Endothelial cell of umbilical vein (primary cell): ENCODE results near the gene ETV3. TPM values are rescaled to one million over a fixed set of nuclear protein-coding genes. Genes with fewer than 3 reads are reported as not detected.
A peak's percentile ranks its signal among the peaks of the same experiment; 100 is the strongest.

ENCODE experiments used
- BruUV-seq: library from RNA; stranded (reverse); fragments of 400-500 nt; replicated peaks from 2 replicates; lab custom pipeline; 2021; lab: Mats Ljungman, UMichigan
- CTCF ChIA-PET: fragments of 300-600, 350-600 bp; sonication (Branson Sonifier 250); formaldehyde crosslinking; loops from one replicate; lab custom pipeline; 2021; ENCODE audit warnings: antibody characterized with exemption, inconsistent platforms; lab: Charles Lee
- POLR2A ChIA-PET: fragments of 300-600, 350-600 bp; sonication (Branson Sonifier 250); formaldehyde crosslinking; loops from one replicate; lab custom pipeline; 2021; ENCODE audit warnings: antibody characterized with exemption, inconsistent platforms; lab: Charles Lee
- DNase-seq: peaks from one replicate; pipeline ENCODE4 v3.0.0-alpha.2; 2011; ENCODE audit warnings: low read depth, low spot score
- FAIRE-seq: peaks from 2 replicates; lab custom pipeline; 2011; peaks lifted over from hg19 to GRCh38; lab: Jason Lieb, UNC
- H2AFZ ChIP-seq: 2 replicates; pipeline ENCODE4 v1.6.0; 2012; ENCODE audit warnings: low read depth, low read length, control low read depth, inconsistent platforms
- H3K27ac ChIP-seq: 2 replicates; pipeline ENCODE4 v1.5.1; 2011; ENCODE audit warnings: low read depth, mild to moderate bottlenecking, control low read depth, low read length, moderate library complexity; ENCODE audit not compliant: insufficient read depth
- H3K27me3 ChIP-seq, 2 experiments: 2 replicates each; pipeline versions ENCODE4 v1.6.0 to v1.6.1; 2011; ENCODE audit warnings: low read length in 2 of 2, mixed read lengths in 1 of 2; ENCODE audit not compliant: control insufficient read depth in 2 of 2, insufficient read depth in 2 of 2
- H3K36me3 ChIP-seq, 2 experiments: 2 replicates in 1 of 2; 3 replicates in 1 of 2; pipeline ENCODE4 v1.5.1; 2011; ENCODE audit warnings: low read length in 2 of 2, mild to moderate bottlenecking in 1 of 2, moderate library complexity in 1 of 2; ENCODE audit not compliant: control insufficient read depth in 2 of 2, insufficient read depth in 2 of 2; ENCODE audit errors: extremely low read depth in 1 of 2
- H3K4me1 ChIP-seq: 3 replicates; pipeline ENCODE4 v1.5.1; 2011; ENCODE audit warnings: mild to moderate bottlenecking, low read length; ENCODE audit not compliant: control insufficient read depth, insufficient read depth; ENCODE audit errors: extremely low read depth
- H3K4me2 ChIP-seq: 2 replicates; pipeline ENCODE4 v1.6.1; 2011; ENCODE audit warnings: low read length, control low read depth, mixed read lengths; ENCODE audit not compliant: insufficient read depth
- H3K4me3 ChIP-seq, 3 experiments: fragments of 200-600 bp in 1 of 3; sonication (generic), shearing (Covaris generic) in 1 of 3; replicated peaks in 1 of 3; 2 replicates each; pipeline ENCODE4 v1.5.1; 2011 to 2016; ENCODE audit warnings: control low read depth in 3 of 3, low read length in 3 of 3, mild to moderate bottlenecking in 2 of 3, inconsistent platforms in 1 of 3, low read depth in 1 of 3, moderate library complexity in 1 of 3; ENCODE audit not compliant: insufficient read depth in 1 of 3
- H3K79me2 ChIP-seq: 2 replicates; pipeline ENCODE4 v1.6.0; 2012; ENCODE audit warnings: low read length, inconsistent platforms; ENCODE audit not compliant: control insufficient read depth, insufficient read depth
- H3K9ac ChIP-seq: replicated peaks from 2 replicates; pipeline ENCODE3; 2011; ENCODE audit warnings: low read length, control low read depth; ENCODE audit not compliant: insufficient read depth; ENCODE audit errors: extremely low read depth
- H3K9me1 ChIP-seq: replicated peaks from 3 replicates; pipeline ENCODE4 v1.6.0; 2011; ENCODE audit warnings: mild to moderate bottlenecking, low read length; ENCODE audit not compliant: control insufficient read depth, insufficient read depth; ENCODE audit errors: extremely low read depth
- H3K9me3 ChIP-seq: replicated peaks from 2 replicates; pipeline ENCODE4 v1.5.1; 2012; ENCODE audit warnings: low read length, inconsistent platforms; ENCODE audit not compliant: control insufficient read depth, insufficient read depth
- H4K20me1 ChIP-seq: replicated peaks from 2 replicates; pipeline ENCODE3; 2011; ENCODE audit warnings: mild to moderate bottlenecking, low read length; ENCODE audit not compliant: control insufficient read depth, insufficient read depth; ENCODE audit errors: extremely low read depth
- EZH2 ChIP-seq: IDR thresholded peaks from 2 replicates; pipeline ENCODE4 v1.6.1; 2012; ENCODE audit warnings: borderline replicate concordance, low read depth, mild to moderate bottlenecking, moderate library complexity, low read length, inconsistent platforms; ENCODE audit not compliant: severe bottlenecking
- FOS ChIP-seq: IDR thresholded peaks from 2 replicates; pipeline ENCODE4 v1.6.1; 2011; ENCODE audit warnings: mild to moderate bottlenecking, low read length, moderate library complexity, borderline replicate concordance; ENCODE audit not compliant: insufficient read depth
- GATA2 ChIP-seq: IDR thresholded peaks from 2 replicates; pipeline ENCODE4 v1.7.0; 2011; ENCODE audit warnings: low read depth, mild to moderate bottlenecking, moderate library complexity, mixed read lengths, low read length; ENCODE audit not compliant: insufficient read length, insufficient read depth
- JUN ChIP-seq: IDR thresholded peaks from 2 replicates; pipeline ENCODE4 v1.6.1; 2011; ENCODE audit warnings: borderline replicate concordance, low read depth; ENCODE audit not compliant: insufficient read length, insufficient read depth
- MYC ChIP-seq: IDR thresholded peaks from one replicate; pipeline ENCODE4 v1.6.1; 2011; ENCODE audit warnings: mild to moderate bottlenecking, low read depth, low read length
- POLR2A ChIP-seq: IDR thresholded peaks from 2 replicates; pipeline ENCODE4 v1.6.1; 2012; ENCODE audit warnings: low read depth, mild to moderate bottlenecking, control low read depth, low read length
- POLR2AphosphoS5 ChIP-seq: IDR thresholded peaks from 2 replicates; pipeline ENCODE4 v1.6.1; 2012; ENCODE audit warnings: low read depth, mild to moderate bottlenecking, control low read depth, low read length, moderate library complexity; ENCODE audit not compliant: insufficient read depth
- dilution Hi-C: fragments of 300-500 bp; cut with MboI; formaldehyde crosslinking; loops from one replicate; pipeline ENCODE4 v1.15.0; 2019; ENCODE audit warnings: low sequenced_read_pairs; ENCODE audit not compliant: extremely low pct_ligation_motif_present
- intact Hi-C: fragments of 100-400 bp; cut with micrococcal nuclease; formaldehyde crosslinking; loops from one replicate; pipeline ENCODE4 v1.10.0; 2022
- polyA plus RNA-seq, 4 experiments: library from polyadenylated mRNA; depleted of rRNA in 3 of 4; stranded (reverse) in 3 of 4; unstranded in 1 of 4; fragments of >200 nt; gene quantifications; 2 replicates each; pipeline versions ENCODE4 v1.2.1 to v1.2.3, GENCODE V29; 2011 to 2012; ENCODE audit warnings: missing spikeins in 1 of 4
- total RNA-seq: library from RNA; stranded (reverse); gene quantifications from 2 replicates; pipeline ENCODE4 v1.2.3, GENCODE V29; 2021
- TF ChIP-seq, protein P1 (sequence below): IDR thresholded peaks from 2 replicates; pipeline ENCODE4 v1.6.1; 2011; ENCODE audit not compliant: insufficient read depth, insufficient read length
- TF ChIP-seq, protein P2 (sequence below), 2 donors: IDR thresholded peaks; 1 replicate in 1 of 2; 2 replicates in 1 of 2; pipeline ENCODE4 v1.5.1; 2011; ENCODE audit warnings: low read length in 2 of 2, mild to moderate bottlenecking in 2 of 2, moderate library complexity in 2 of 2, control low read depth in 1 of 2, inconsistent platforms in 1 of 2, low read depth in 1 of 2; ENCODE audit not compliant: insufficient read depth in 1 of 2; ENCODE audit errors: extremely low read depth in 1 of 2

ETV3 gene
- total and polyA plus RNA-seq, 2 donors (not counting 3 experiments of a cell fraction or from before 2014, with no cell fraction given), result 6.8 to 22.3 TPM

DNA sequence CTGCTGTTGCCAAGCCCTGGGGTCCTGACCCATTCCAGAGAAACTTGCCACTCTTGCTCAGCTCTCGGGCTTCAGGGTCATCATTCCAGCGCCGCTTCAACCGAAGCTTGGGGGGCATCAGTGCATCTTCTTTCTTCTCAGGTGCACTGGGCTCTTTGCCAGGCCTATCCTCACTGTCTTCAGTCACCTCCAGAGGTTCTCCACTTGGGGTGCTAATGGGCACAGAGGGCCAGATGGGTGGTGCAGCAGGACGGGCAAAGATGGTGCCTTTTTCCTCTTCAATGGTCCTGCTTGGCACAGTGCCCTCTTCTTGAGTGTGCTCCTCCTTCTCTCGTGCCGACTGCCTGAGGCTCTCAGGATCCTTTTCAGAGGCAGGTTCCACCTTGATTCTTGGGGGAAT lies 13.3 kb downstream of the ETV3 start:
- Histone ChIP-seq H3K36me3 (peaks cover 16 to 22% of the 10 kb centered on the region in 2 experiments), H3K4me3 (no peak overlapping the region), H3K9ac (no peak overlapping the region), H4K20me1 (no peaks in the 10 kb centered on the region), H3K79me2 (no peaks in the 10 kb centered on the region), H3K27me3 (no peaks in the 10 kb centered on the region), H3K9me1 (no peaks in the 10 kb centered on the region), H3K4me1 (no peaks in the 10 kb centered on the region), H3K4me2 (no peak overlapping the region), H3K27ac (no peak overlapping the region), H2AFZ (no peak overlapping the region), H3K9me3 (no peaks in the 10 kb centered on the region)
- DNase-seq, result no peak
- TF ChIP-seq, protein P1, sequence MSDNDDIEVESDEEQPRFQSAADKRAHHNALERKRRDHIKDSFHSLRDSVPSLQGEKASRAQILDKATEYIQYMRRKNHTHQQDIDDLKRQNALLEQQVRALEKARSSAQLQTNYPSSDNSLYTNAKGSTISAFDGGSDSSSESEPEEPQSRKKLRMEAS, result no peak
- no peak for TF ChIP-seq FOS
- CTCF ChIA-PET, result interaction anchor here (1.0 to 5.9 kb wide), 2 partner anchors 10 to 34 kb away, joined by 3 to 37 read pairs; no protein-coding TSS in a partner anchor
- TSS peak; percentile 3 for BruUV-seq
- intact Hi-C loops (no loop called here), dilution Hi-C loops (no loop called here)
- POLR2A ChIA-PET, result no interaction called here
- FAIRE-seq, result no peak

DNA sequence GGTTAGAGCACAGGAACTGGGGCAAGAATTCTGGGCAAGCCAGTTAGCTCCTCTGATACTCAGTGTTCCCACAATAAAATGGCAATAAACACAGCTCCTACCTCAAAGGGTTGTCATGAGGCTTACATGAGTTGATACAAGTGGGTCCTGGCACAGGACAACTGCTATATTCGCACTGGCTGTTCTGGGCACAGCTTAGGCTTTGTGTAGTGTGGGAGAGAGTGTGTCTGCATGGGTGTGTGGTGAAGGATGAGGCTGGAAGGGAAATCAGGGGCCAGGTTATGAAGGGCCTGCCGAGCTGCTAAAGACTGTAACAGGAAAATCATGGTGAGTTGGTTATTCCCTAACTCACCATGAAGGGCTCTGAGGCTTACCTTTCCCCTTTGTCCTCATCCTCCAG lies 18.7 kb downstream of the ETV3 start:
- BruUV-seq, result no TSS peak
- TF ChIP-seq EZH2 (no peak), FOS (no peak), POLR2A (no peak), POLR2AphosphoS5 (no peak), JUN (no peak), GATA2 (no peak), MYC (no peak)
- TF ChIP-seq, protein P1, result no peak
- TF ChIP-seq, protein P2, sequence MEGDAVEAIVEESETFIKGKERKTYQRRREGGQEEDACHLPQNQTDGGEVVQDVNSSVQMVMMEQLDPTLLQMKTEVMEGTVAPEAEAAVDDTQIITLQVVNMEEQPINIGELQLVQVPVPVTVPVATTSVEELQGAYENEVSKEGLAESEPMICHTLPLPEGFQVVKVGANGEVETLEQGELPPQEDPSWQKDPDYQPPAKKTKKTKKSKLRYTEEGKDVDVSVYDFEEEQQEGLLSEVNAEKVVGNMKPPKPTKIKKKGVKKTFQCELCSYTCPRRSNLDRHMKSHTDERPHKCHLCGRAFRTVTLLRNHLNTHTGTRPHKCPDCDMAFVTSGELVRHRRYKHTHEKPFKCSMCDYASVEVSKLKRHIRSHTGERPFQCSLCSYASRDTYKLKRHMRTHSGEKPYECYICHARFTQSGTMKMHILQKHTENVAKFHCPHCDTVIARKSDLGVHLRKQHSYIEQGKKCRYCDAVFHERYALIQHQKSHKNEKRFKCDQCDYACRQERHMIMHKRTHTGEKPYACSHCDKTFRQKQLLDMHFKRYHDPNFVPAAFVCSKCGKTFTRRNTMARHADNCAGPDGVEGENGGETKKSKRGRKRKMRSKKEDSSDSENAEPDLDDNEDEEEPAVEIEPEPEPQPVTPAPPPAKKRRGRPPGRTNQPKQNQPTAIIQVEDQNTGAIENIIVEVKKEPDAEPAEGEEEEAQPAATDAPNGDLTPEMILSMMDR (IDR thresholded peaks at IDR 0.05; ENCODE audit: extremely low read depth in 1 of 2, insufficient read depth in 1 of 2, low read depth in 1 of 2, low read length in 2 of 2), result no peak
- Histone ChIP-seq H3K36me3 (peaks cover 4 to 6% of the 10 kb centered on the region in 2 experiments), H3K27me3 (no peaks in the 10 kb centered on the region), H3K9me1 (no peaks in the 10 kb centered on the region), H2AFZ (no peak overlapping the region), H3K9ac (no peak overlapping the region), H3K9me3 (no peaks in the 10 kb centered on the region), H3K79me2 (no peaks in the 10 kb centered on the region), H3K4me2 (no peak overlapping the region), H3K4me1 (no peaks in the 10 kb centered on the region), H3K27ac (no peak overlapping the region), H4K20me1 (no peaks in the 10 kb centered on the region), H3K4me3 (no peak overlapping the region)
- DNase-seq (no peak), FAIRE-seq (no peak)
- intact Hi-C loops (no loop called here), dilution Hi-C loops (no loop called here)
- ChIA-PET POLR2A (no interaction called here), CTCF (interaction anchor here (1.0 to 1.8 kb wide), 2 partner anchors 29 to 37 kb away, joined by 3 to 9 read pairs; no protein-coding TSS in a partner anchor)
